ENCODE measurements around the gene TRPM4.
"Not testable (repeated sequence)": the region's sequence is repeated elsewhere in the genome, so short reads cannot be mapped to it uniquely, and the experiment has no call there.

DNA sequence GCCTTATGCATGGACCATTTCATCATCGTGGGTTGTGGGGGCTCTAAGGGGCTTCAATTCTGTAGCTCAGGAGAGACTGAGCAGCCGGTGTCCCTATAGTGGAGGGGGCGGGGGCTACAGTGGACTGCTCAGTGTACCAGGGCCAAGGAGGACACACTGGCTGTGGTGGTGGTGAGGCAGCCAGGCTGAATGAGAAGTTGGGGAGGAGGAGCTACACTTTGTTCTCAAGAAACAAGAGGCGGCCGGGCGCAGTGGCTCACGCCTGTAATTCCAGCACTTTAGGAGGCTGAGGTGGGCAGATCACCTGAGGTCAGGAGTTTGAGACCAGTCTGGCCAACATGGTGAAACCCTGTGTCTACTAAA is 11.2 kb upstream of the TRPM4 start:
- TF ChIP-seq, protein P1, sequence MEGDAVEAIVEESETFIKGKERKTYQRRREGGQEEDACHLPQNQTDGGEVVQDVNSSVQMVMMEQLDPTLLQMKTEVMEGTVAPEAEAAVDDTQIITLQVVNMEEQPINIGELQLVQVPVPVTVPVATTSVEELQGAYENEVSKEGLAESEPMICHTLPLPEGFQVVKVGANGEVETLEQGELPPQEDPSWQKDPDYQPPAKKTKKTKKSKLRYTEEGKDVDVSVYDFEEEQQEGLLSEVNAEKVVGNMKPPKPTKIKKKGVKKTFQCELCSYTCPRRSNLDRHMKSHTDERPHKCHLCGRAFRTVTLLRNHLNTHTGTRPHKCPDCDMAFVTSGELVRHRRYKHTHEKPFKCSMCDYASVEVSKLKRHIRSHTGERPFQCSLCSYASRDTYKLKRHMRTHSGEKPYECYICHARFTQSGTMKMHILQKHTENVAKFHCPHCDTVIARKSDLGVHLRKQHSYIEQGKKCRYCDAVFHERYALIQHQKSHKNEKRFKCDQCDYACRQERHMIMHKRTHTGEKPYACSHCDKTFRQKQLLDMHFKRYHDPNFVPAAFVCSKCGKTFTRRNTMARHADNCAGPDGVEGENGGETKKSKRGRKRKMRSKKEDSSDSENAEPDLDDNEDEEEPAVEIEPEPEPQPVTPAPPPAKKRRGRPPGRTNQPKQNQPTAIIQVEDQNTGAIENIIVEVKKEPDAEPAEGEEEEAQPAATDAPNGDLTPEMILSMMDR (IDR thresholded peaks at IDR 0.05), result not testable (repeated sequence)
- TF ChIP-seq POLR2A, EP300 (IDR thresholded peaks at IDR 0.05): not testable (repeated sequence)

Data from upper lobe of left lung (tissue), 4 donors.